HG03575 (cell line): Measurements from ENCODE around the gene LAMP5.

ENCODE experiments used
- ATAC-seq: cut with Tn5 transposase; IDR thresholded peaks from one replicate; pipeline ENCODE4 v1.9.1; 2021; ENCODE audit not compliant: unreplicated experiment, insufficient number of reproducible peaks, low FRiP score; ENCODE audit errors: extremely low read depth

LAMP5 gene

DNA sequence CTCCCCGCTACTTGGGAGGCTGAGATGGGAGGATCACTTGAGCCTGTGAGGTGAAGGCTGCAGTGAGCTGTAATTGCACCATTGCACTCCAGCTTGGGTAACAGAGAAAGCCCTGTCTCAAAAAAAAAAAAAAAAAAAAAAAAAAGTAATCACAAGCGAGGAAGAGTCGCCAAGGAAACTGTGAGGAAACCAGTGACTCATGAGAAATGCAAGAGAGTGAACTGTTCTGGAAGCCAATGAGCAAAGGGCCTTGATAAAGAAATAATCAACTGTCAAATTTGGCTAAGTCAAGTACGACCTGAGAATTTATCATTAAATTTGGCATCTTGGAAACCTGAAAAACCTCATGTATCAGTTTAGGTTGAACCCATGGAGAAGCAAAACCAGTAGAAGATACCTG is 16.1 kb upstream of the LAMP5 start:
- ATAC-seq, result no peak

- no peak for ATAC-seq
Measured at GRCh38 chr20:9499126-9499899, 15.1 kb upstream of the LAMP5 start.

GRCh38 chr20:9500121-9500520 is 14.3 kb upstream of the LAMP5 start:
- no peak for ATAC-seq

GRCh38 chr20:9501473-9501872 is 12.9 kb upstream of the LAMP5 start:
- no peak for ATAC-seq

DNA sequence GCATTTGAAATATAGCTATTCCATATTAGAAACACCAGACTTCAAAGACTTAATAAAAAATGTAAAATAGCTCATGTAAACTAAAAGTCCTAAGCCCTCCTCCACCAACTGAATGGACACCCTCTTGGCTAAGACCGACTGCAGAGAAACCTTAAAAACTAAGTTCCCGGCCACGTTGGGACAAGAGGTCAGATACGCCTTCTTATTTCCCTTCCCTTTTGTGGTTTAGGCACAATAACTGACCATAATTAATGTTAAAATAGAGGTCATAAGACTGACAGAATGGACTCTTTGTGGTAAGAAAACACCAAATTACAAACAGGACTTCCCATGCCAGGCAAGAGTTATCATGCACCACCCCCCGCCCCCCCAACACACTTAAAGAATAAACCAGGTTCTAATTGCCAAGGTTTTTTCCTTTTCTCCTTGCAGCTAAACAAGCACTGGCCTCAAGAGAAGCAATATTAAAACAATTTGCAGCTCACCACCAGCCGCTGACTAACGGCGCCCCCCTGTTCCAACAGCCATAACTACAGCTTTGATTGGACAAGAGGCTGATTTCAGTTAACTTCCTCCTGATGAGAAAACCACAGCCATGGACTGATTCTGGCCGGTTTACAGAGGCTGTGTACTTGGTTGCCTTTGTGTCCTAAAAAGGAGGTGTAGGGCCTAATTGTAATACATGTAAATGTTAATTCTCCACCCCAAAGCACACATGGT is 10.7 kb upstream of the LAMP5 start:
- no peak for ATAC-seq

- ATAC-seq, result no peak
Measured at GRCh38 chr20:9506280-9506821, 8.0 kb upstream of the LAMP5 start.

DNA sequence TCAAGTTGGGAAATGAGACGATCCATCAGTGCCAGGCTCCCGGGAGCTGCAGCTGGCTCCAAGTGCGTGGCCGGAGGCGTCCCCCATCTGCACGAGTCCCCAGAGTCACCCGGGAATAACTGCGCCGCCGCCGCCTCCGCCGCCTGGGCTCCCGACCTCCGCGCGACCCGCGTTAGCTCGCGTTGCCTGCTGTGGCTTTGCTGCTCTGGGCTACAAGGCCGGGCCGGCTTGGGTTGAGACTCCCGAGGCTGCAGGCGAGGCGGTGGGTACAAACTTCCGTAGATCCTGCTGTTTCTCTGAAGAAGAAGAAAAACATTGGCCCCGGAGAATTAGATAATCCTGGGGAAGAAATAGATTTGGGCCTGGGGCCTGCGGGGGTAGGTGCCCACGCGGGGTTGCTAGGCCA is 7.4 kb upstream of the LAMP5 start:
- ATAC-seq, result no peak

DNA sequence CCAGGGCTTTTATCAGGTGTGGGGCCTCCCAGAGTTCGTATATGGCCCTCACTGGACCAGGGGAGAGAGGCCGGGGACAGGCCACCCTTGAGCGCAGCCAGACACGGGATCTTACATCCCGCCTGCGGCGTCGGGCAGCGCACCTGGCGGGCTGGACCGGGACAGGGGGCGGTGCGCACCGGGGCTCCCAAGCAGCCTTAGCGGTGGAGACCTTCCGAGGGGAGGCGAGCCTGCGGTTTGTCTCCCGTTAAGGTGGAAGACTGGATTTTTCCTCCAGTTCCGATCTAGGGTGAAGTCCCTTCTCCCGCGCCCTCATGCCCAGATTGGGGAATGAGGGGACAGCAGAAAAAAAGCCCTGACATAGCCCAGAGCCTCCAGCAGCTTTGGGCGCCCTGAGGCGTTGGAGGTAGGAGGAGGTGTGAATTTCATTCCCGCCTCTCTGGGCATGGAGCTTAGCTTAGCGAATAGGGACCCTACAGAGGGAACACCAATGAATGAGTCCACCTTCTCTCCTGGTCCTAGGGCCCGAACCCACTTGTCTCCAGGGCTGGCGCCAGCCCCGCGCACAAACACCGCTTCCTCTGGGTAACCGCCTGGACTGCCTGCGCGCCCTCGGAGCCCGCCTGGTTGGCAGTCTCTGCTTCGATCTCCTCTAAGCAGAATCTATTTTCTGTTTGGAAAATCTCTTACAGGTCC is 6.7 kb upstream of the LAMP5 start:
- no peak for ATAC-seq

GRCh38 chr20:9508240-9508661 is 6.1 kb upstream of the LAMP5 start:
- no peak for ATAC-seq

- no peak for ATAC-seq
Measured at GRCh38 chr20:9508696-9509178, 5.7 kb upstream of the LAMP5 start.

GRCh38 chr20:9509246-9509645 is 5.1 kb upstream of the LAMP5 start:
- ATAC-seq, result no peak

GRCh38 chr20:9510911-9511310 is 3.5 kb upstream of the LAMP5 start:
- peak; percentile 57 for ATAC-seq

DNA sequence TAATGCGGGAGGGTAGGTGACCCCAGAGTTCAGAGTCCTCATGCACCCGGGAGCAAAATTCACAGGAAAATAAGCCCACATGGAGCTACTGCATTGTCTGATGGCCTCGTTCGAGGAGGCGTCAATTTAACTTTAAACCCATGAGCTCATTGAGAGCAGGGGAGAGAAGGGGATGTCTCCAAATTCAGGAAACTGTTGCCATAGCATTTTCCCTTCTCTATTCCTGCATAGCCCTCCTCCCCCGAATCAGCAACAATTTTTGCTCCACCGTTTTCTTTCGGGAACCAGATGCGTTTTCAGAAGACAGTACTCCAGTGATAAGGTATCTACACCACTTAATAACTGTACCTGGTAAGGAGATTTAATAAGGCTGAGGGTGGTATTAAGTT is 324 bp upstream of the LAMP5 start:
- no peak for ATAC-seq

GRCh38 chr20:9515214-9515585 is 810 bp downstream of the LAMP5 start:
- ATAC-seq, result no peak

GRCh38 chr20:9515741-9516233 is 1.4 kb downstream of the LAMP5 start:
- ATAC-seq, result no peak

DNA sequence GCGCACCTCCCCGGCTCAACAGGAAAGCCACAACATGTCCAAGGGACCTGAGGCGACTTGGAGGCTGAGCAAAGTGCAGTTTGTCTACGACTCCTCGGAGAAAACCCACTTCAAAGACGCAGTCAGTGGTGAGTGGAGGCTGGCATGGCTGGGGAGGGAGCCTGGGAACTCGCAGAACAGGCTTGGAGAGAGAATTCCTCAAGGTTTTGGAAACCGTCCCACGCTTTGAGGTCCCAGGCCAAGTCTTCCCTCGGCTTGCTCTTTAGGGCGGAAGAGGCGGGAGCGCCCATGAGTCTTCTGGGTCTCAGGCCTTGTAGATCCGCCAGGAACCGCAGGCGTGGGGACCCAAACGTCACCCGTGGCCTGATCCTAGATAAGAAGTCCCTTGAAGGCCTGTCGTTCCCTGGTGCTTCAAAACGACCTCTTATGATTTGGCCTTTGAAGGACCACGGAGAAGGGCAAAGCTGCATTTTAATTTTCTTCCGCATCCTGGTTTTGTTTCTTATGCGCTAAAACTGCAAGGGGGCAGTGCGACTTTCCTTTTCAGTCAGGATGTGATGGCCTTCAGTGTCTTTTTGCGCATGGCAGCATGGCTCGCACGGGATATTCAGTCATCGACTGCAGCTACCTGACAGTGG is 2.0 kb downstream of the LAMP5 start:
- no peak for ATAC-seq

DNA sequence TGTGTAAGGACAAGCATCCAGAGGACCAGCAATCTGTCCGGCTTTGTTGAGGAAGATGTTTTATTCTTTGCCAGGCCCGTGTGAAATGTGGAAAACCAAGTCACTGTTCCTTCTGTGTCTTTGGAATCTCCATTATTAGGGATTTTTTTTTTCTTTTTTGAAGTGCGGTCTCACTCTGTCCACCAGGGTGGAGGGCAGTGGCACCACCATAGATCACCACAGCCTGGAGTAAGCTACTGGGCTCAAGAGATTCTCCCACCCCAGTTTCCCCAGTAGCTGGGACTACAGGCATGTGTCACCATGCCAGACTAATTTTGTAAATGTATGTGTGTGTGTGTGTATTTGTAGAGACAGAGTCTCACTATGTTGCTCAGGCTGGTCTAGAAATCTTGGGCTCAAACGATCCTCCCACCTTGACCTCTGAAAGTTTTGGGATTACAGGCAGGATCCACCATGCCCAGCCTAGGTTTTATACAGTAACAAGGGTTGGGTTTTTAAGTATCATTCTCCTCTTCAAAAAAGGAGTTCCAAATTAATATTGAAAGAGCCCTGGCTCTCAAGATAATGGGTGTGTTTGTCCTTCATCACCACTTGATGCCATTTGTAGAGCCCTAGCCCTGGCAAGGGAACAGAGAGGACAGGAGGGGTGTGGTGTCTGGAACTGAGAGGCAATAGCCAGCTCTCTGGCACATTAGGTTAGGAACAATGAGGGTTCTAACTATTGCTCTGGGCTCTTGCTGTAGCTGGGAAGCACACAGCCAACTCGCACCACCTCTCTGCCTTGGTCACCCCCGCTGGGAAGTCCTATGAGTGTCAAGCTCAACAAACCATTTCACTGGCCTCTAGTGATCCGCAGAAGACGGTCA is 3.1 kb downstream of the LAMP5 start:
- no peak for ATAC-seq

DNA sequence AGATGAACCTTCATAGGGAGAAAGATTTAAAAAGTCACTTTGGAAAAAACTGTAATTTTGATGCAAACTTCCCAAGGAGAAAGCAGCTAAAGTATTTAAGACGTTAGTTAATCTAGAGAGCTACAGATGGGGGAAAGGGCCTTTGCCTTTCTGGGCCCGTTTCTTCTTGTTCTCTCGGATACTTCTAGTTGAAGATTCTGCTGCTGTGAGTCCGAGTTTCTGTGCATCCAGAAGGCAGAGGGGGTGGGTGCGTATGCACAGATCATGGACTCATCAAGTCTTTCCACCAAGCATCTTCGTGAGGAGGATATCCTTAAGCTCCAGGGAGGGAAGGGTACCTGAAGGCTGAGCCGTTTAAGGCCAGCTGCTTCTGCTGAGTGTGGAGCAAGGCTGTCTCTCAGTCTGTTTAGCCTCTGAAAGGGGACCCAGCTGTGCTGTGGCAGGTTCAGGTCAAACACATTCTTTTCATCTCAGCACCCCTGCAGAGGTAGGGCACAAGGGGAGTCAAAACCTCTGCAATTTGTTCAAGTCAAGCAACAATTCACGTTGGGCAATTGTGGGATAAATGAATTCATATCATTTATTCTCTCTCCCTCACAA is 4.3 kb downstream of the LAMP5 start:
- no peak for ATAC-seq
